Gastrocnemius medialis (tissue), 4 donors: ENCODE data around the gene RWDD2A. TPM values are rescaled to one million over a fixed set of nuclear protein-coding genes. Genes with fewer than 3 reads are reported as not detected.

Experiments
- ATAC-seq, 2 donors: fragments of 150-250 bp; one replicate each; pipeline ENCODE4 v1.9.1; 2016
- DNase-seq, 2 donors: peaks; one replicate each; pipeline ENCODE4 v3.0.0-alpha.2; 2019
- H3K27ac ChIP-seq, 4 donors: fragments of 200-600 bp; sonication (generic); 1 replicate in 1 of 4; 2 replicates in 3 of 4; pipeline ENCODE4 v1.5.1; 2016 to 2018; ENCODE audit warnings: mild to moderate bottlenecking in 2 of 4, moderate library complexity in 1 of 4
- H3K27me3 ChIP-seq, 3 donors: fragments of 200-600 bp; sonication (generic) in 2 of 3; 1 replicate in 1 of 3; 2 replicates in 2 of 3; pipeline versions ENCODE4 v1.5.1 to v1.6.0; 2016 to 2019; ENCODE audit warnings: mild to moderate bottlenecking in 1 of 3, moderate library complexity in 1 of 3
- H3K36me3 ChIP-seq, 2 donors: fragments of 200-600 bp; sonication (generic) in 1 of 2; one replicate each; pipeline ENCODE4 v1.5.1; 2017 to 2018
- H3K4me1 ChIP-seq, 2 donors: fragments of 200-600 bp; sonication (generic) in 1 of 2; one replicate each; pipeline ENCODE4 v1.5.1; 2016 to 2017; ENCODE audit warnings: mild to moderate bottlenecking in 2 of 2
- H3K4me3 ChIP-seq, 4 donors: fragments of 200-600 bp; sonication (generic) in 3 of 4; 1 replicate in 1 of 4; 2 replicates in 3 of 4; pipeline ENCODE4 v1.5.1; 2016 to 2019; ENCODE audit warnings: mild to moderate bottlenecking in 2 of 4
- H3K9me3 ChIP-seq, 3 donors: fragments of 200-600 bp; sonication (generic) in 2 of 3; 1 replicate in 1 of 3; 2 replicates in 2 of 3; pipeline ENCODE4 v1.5.1; 2016 to 2019
- POLR2A ChIP-seq, 2 donors: fragments of 450-650 bp; IDR thresholded peaks; one replicate each; pipeline ENCODE4 v1.6.1; 2017; ENCODE audit warnings: antibody characterized with exemption in 2 of 2, mild to moderate bottlenecking in 2 of 2, moderate library complexity in 2 of 2
- in situ Hi-C, 4 donors: fragments of 200-750 bp; cut with MboI; loops; one replicate each; pipeline versions ENCODE4 v1.15.0 to v1.8.0; 2017; ENCODE audit warnings: low sequenced_read_pairs in 4 of 4
- intact Hi-C: fragments of 100-400 bp; cut with DNase I; formaldehyde crosslinking; loops from one replicate; pipeline ENCODE4 v1.15.1; 2023; ENCODE audit warnings: low total_unique reads
- total RNA-seq, 4 donors: library from RNA; depleted of rRNA; stranded (reverse); fragments of >200 nt; gene quantifications; one replicate each; pipeline versions ENCODE4 v1.1.0 to v1.2.3, GENCODE V29; 2016
- TF ChIP-seq, protein P1 (sequence below), 5 experiments: fragments of 450-650 bp in 3 of 5; fragments of 200-600 bp in 2 of 5; sonication (generic) in 2 of 5; IDR thresholded peaks in 4 of 5; conservative IDR thresholded peaks in 1 of 5; 1 replicate in 4 of 5; 2 replicates in 1 of 5; pipeline ENCODE4 v1.5.1; 2016 to 2019; ENCODE audit warnings: antibody characterized with exemption in 5 of 5, mild to moderate bottlenecking in 3 of 5, moderate library complexity in 3 of 5

Gene RWDD2A
- total RNA-seq, 4 donors from 2014 or later, result 0.61 to 1.9 (median 1.2) TPM

DNA sequence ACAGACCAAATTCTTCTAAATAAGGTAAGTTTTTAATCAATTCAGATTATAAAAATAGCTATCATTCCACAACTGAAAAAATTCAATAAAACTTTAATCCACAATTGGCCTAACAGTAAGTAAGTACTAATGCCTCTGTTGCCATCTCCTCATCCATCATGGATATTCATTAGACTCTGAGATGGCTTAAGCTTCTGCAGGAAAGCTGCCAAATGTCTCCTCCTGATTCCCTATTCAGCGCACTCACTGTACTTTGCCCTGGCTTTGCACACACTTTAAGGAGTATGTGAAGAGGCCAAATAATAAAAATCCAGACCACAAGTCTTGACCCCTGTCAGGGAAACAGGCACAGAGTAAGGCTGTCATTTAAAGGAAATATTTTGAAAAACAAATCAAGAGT is 23.6 kb upstream of the RWDD2A start:
- no peak for TF ChIP-seq POLR2A (IDR thresholded peaks at IDR 0.05)
- TF ChIP-seq, protein P1, sequence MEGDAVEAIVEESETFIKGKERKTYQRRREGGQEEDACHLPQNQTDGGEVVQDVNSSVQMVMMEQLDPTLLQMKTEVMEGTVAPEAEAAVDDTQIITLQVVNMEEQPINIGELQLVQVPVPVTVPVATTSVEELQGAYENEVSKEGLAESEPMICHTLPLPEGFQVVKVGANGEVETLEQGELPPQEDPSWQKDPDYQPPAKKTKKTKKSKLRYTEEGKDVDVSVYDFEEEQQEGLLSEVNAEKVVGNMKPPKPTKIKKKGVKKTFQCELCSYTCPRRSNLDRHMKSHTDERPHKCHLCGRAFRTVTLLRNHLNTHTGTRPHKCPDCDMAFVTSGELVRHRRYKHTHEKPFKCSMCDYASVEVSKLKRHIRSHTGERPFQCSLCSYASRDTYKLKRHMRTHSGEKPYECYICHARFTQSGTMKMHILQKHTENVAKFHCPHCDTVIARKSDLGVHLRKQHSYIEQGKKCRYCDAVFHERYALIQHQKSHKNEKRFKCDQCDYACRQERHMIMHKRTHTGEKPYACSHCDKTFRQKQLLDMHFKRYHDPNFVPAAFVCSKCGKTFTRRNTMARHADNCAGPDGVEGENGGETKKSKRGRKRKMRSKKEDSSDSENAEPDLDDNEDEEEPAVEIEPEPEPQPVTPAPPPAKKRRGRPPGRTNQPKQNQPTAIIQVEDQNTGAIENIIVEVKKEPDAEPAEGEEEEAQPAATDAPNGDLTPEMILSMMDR (IDR thresholded peaks at IDR 0.05 in 4 of 5, conservative IDR thresholded peaks at IDR 0.05 in 1 of 5), result no peak
- intact Hi-C loops, result no loop called here

DNA sequence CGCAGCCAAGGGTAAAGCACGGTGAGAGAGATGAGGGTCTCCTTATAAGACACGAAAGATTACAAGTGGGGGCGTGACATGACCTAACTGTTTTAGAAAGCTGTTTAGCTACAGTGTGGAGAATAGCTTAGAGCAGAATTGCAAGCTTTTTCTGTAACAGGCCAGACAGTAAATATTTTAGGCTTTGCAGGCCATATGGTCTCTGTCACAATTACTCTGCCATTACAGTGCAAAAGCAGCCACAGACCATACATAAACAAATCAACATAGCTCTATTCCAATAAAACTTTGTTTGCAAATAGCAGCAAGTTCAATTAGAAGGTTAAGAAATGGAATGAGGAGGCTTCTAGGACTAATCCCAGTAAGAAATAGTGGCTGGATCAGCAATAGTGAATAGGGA is 16.9 kb upstream of the RWDD2A start:
- intact Hi-C loops (no loop called here), in situ Hi-C loops (loop anchor here in 1 of 4 donors (25.0 kb wide), 1 partner anchor 939 kb away; the partner anchor contains the start of gene IBTK)
- H3K27ac ChIP-seq, result no peak overlapping the region
- peaks cover 5 to 72% of the 10 kb centered on the region in 2 donors for H3K36me3 ChIP-seq
- ATAC-seq (no peak), DNase-seq (no peak)
- no peaks in the 10 kb centered on the region for H3K4me1 ChIP-seq
- TF ChIP-seq, protein P1 (IDR thresholded peaks at IDR 0.05 in 4 of 5, conservative IDR thresholded peaks at IDR 0.05 in 1 of 5), result no peak
- no peak for TF ChIP-seq POLR2A (IDR thresholded peaks at IDR 0.05)
- H3K9me3 ChIP-seq, result no peaks in the 10 kb centered on the region
- H3K4me3 ChIP-seq, result no peak overlapping the region
- no peaks in the 10 kb centered on the region for H3K27me3 ChIP-seq

More for the DNA sequence above, 23.6 kb upstream of the RWDD2A start:
- no peak overlapping the region for H3K4me3 ChIP-seq
- no peak overlapping the region for H3K27ac ChIP-seq
- no peaks in the 10 kb centered on the region for H3K9me3 ChIP-seq
- H3K36me3 ChIP-seq, result peaks cover 13 to 94% of the 10 kb centered on the region in 2 donors
- in situ Hi-C loops, result no loop called here
- DNase-seq (no peak), ATAC-seq (no peak)
- no peaks in the 10 kb centered on the region for H3K27me3 ChIP-seq
- H3K4me1 ChIP-seq, result no peaks in the 10 kb centered on the region

DNA sequence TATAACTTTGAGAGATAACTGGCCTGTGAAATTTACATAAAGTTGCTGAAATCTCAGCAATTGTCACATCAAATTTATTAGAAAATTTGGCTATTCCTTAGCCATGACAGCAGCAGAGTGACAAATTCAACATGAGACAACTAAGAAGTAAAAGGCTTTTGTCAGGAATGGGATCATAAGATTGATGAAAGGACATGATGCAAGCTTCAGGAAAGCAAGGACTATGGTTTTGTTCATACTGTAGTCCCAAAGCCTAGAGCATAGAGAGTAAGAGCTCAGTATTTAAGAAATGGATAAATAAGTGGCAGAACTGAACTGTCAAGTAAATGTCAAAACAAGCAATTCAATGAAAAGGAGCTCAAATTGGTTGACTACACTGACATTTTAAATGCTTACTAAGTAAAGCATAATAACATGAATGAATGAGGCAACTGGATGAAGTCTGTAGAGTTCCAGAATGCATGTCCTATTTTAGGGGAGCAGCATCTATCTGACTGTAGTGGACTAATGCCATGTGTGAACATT is 12.7 kb upstream of the RWDD2A start:
- intact Hi-C loops (no loop called here), in situ Hi-C loops (loop anchor here in 2 of 4 donors (10.0 to 25.0 kb wide), 2 partner anchors 106 to 943 kb away; partner anchors contain the start of gene IBTK (in 1 of the 2))
- no peaks in the 10 kb centered on the region for H3K9me3 ChIP-seq
- H3K27me3 ChIP-seq, result no peaks in the 10 kb centered on the region
- no peak overlapping the region for H3K27ac ChIP-seq
- no peak for DNase-seq
- no peak overlapping the region for H3K4me3 ChIP-seq
- no peaks in the 10 kb centered on the region for H3K4me1 ChIP-seq
- peaks cover 0 to 60% of the 10 kb centered on the region in 2 donors for H3K36me3 ChIP-seq
- ATAC-seq, result no peak
- no peak for TF ChIP-seq POLR2A (IDR thresholded peaks at IDR 0.05)

DNA sequence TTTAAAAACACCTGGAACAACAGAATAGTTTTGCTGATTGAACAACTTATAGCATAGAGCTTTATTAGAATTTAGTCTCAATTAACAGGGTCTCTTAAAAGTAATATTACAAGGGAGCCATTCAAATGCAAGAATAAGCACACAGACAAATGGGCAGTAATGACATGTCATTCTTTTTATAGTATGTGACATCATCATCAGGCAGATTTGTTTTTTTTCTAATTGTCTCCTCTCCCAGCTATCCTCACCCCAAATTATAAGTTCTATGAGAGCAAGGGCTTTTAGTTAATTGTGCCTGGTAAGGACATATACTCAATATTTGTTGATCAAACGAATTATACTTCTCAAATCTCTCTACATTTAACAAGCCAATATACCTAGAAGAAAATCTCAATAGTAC is 11.0 kb upstream of the RWDD2A start:
- no peak for ATAC-seq
- Histone ChIP-seq H3K27me3 (no peaks in the 10 kb centered on the region), H3K4me3 (no peak overlapping the region), H3K9me3 (no peaks in the 10 kb centered on the region), H3K4me1 (no peaks in the 10 kb centered on the region), H3K36me3 (peaks cover 0 to 59% of the 10 kb centered on the region in 2 donors), H3K27ac (no peak overlapping the region)
- no peak for TF ChIP-seq POLR2A (IDR thresholded peaks at IDR 0.05)
- TF ChIP-seq, protein P1 (IDR thresholded peaks at IDR 0.05 in 4 of 5, conservative IDR thresholded peaks at IDR 0.05 in 1 of 5), result no peak
- in situ Hi-C loops (loop anchor here in 2 of 4 donors (10.0 to 25.0 kb wide), 2 partner anchors 107 to 945 kb away; partner anchors contain the start of gene IBTK (in 1 of the 2)), intact Hi-C loops (no loop called here)
- DNase-seq, result no peak

DNA sequence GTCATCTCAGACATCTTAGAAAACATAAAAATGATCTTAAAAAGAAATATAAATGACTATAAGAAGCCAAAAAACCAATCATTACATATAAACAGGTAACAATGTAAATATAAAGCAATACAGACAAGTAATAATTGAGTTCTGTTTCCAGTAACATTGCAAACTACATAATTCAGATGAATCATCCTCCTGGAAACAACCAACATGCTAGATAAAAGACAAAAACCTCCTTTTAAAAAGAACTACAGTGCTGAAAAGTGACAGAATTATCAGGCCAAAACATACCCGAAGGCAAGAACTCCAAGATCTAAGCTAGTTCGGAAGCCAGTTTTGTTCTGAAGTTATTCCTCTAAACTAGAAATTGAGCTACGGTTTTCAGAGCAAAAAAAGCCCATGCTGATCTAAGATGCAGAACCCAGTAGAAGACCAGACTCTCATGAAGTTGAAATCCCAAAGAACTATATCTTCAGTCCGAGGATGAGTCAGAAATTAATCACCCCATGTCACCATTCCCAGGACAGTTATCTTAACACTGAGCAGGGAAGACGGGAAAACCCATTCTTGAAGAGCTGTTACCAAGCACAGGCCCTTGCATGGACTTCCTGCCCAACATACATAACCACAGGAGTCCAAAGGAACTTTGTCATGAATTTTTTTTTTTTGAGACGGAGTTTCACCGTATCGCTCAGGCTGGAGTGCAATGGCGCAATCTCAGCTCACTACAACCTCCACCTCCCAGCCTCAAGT is 9.9 kb upstream of the RWDD2A start:
- ATAC-seq (no peak), DNase-seq (no peak)
- Histone ChIP-seq H3K27me3 (no peaks in the 10 kb centered on the region), H3K27ac (no peak overlapping the region), H3K4me3 (no peak overlapping the region), H3K9me3 (no peaks in the 10 kb centered on the region), H3K4me1 (no peaks in the 10 kb centered on the region), H3K36me3 (peaks cover 0 to 56% of the 10 kb centered on the region in 2 donors)
- intact Hi-C loops, result no loop called here
- TF ChIP-seq, protein P1 (IDR thresholded peaks at IDR 0.05 in 4 of 5, conservative IDR thresholded peaks at IDR 0.05 in 1 of 5), result no peak
- no peak for TF ChIP-seq POLR2A (IDR thresholded peaks at IDR 0.05)
- in situ Hi-C loops, result loop anchor here in 2 of 4 donors (10.0 to 25.0 kb wide), 2 partner anchors 108 to 946 kb away; partner anchors contain the start of gene IBTK (in 1 of the 2)
